Activated T-helper 17 cell treated with anti-CD3 and anti-CD28 coated beads, Interleukin-2, amount 50 U/mL, for 72 hours (primary cell): ENCODE results near the gene PGM2L1. TPM values are rescaled to one million over a fixed set of nuclear protein-coding genes. Genes with fewer than 3 reads are reported as not detected.

ENCODE experiments used
- ATAC-seq: fragments of 150-1000 bp; cut with Tn5 transposase; replicated peaks from 2 replicates; pipeline ENCODE4 v1.10.0; 2021; ENCODE audit warnings: mild to moderate bottlenecking, moderate library complexity
- H3K27ac Mint-ChIP-seq: one replicate; pipeline ENCODE4 v1.8.0; 2022; ENCODE audit warnings: mixed read lengths
- H3K27me3 Mint-ChIP-seq: one replicate; pipeline ENCODE4 v1.8.0; 2022; ENCODE audit warnings: mixed read lengths
- H3K36me3 Mint-ChIP-seq: one replicate; pipeline ENCODE4 v1.8.0; 2022; ENCODE audit warnings: low read depth, mild to moderate bottlenecking, mixed read lengths
- H3K4me1 Mint-ChIP-seq: one replicate; pipeline ENCODE4 v1.8.0; 2022; ENCODE audit warnings: mixed read lengths
- H3K4me3 Mint-ChIP-seq: one replicate; pipeline ENCODE4 v1.8.0; 2022; ENCODE audit warnings: mild to moderate bottlenecking, mixed read lengths
- H3K9me3 Mint-ChIP-seq: one replicate; pipeline ENCODE4 v1.8.0; 2022; ENCODE audit warnings: mixed read lengths
- total RNA-seq, 2 donors: library from RNA; stranded (reverse); gene quantifications; one replicate each; pipeline ENCODE4 v1.2.3, GENCODE V29; 2022

Gene PGM2L1
- total RNA-seq, 2 donors from 2014 or later = 5.1 to 7.9 TPM

GRCh38 chr11:74280494-74280893 lies 117.7 kb downstream of the PGM2L1 start:
- ATAC-seq = no peak
- no peaks in the 10 kb centered on the region for H3K36me3 Mint-ChIP-seq
- no peak overlapping the region for H3K4me3 Mint-ChIP-seq
- no peaks in the 10 kb centered on the region for H3K4me1 Mint-ChIP-seq
- peaks cover 4% of the 10 kb centered on the region for H3K27me3 Mint-ChIP-seq
- H3K27ac Mint-ChIP-seq = no peak overlapping the region
- no peaks in the 10 kb centered on the region for H3K9me3 Mint-ChIP-seq

Other genes starting within 250 kb of the PGM2L1 start
- 10 to 100 TPM; 35.3 to 37.9 TPM for gene C2CD3, start 227.4 kb downstream of the PGM2L1 start, total RNA-seq
- gene PPME1, start 227.1 kb downstream of the PGM2L1 start, total RNA-seq = 10 to 100 TPM; 47.9 to 98.5 TPM
- gene P4HA3, start 86.8 kb downstream of the PGM2L1 start, total RNA-seq = not detected
- gene KCNE3, start 69.1 kb upstream of the PGM2L1 start, total RNA-seq = not detected
- gene LIPT2, start 95.3 kb upstream of the PGM2L1 start, total RNA-seq = 1 to 10 TPM; 3.7 to 4.1 TPM
- 10 to 100 TPM; 46.0 to 54.3 TPM for gene POLD3, start 194.1 kb upstream of the PGM2L1 start, total RNA-seq